Left lung (tissue), 10 donors: ENCODE data around the gene PKP4. TPM values are rescaled to one million over a fixed set of nuclear protein-coding genes. Genes with fewer than 3 reads are reported as not detected.

Source experiments
- ATAC-seq: fragments of 200-7000 bp; cut with Tn5 transposase; one replicate; pipeline ENCODE4 v1.9.1; 2020; ENCODE audit warnings: moderate library complexity
- DNase-seq, 4 donors: peaks; one replicate each; pipeline ENCODE4 v3.0.0-alpha.2; 2013 to 2020
- H3K27ac ChIP-seq, 2 donors: fragments of 200-600 bp; sonication (generic) in 1 of 2; one replicate each; pipeline versions ENCODE4 v1.5.0 to v1.8.0; 2020 to 2021
- H3K27me3 ChIP-seq, 2 donors: fragments of 200-600 bp; sonication (generic) in 1 of 2; one replicate each; pipeline versions ENCODE4 v1.5.0 to v1.8.0; 2020 to 2021
- H3K36me3 ChIP-seq, 2 donors: fragments of 200-600 bp; sonication (generic) in 1 of 2; one replicate each; pipeline versions ENCODE4 v1.5.0 to v1.8.0; 2020 to 2021
- H3K4me1 ChIP-seq, 2 donors: fragments of 200-600 bp; one replicate each; pipeline ENCODE4 v1.8.0; 2021
- H3K4me3 ChIP-seq, 2 donors: fragments of 200-600 bp; sonication (generic) in 1 of 2; one replicate each; pipeline versions ENCODE4 v1.5.0 to v1.8.0; 2020 to 2021; ENCODE audit warnings: mild to moderate bottlenecking in 1 of 2
- H3K9me3 ChIP-seq, 2 donors: fragments of 200-600 bp; sonication (generic) in 1 of 2; one replicate each; pipeline versions ENCODE4 v1.5.0 to v1.8.0; 2020 to 2021
- CTCF ChIP-seq, 2 donors: fragments of 200-600 bp; sonication (generic) in 1 of 2; IDR thresholded peaks; one replicate each; pipeline versions ENCODE4 v1.5.0 to v1.8.0; 2021; ENCODE audit warnings: antibody characterized with exemption in 2 of 2
- intact Hi-C, 2 donors: fragments of 100-400 bp; cut with DNase I; formaldehyde crosslinking; loops; one replicate each; pipeline versions ENCODE4 v1.11.2 to v1.14.2; 2022
- polyA plus RNA-seq, 6 donors: library from polyadenylated mRNA; unstranded; fragments of 120-200 nt; gene quantifications; one replicate each; pipeline ENCODE4 v1.2.1, GENCODE V29; 2013; ENCODE audit not compliant: insufficient read length in 6 of 6
- total RNA-seq, 2 donors: library from RNA; stranded (reverse); fragmentation: NEBNext Ultra II Directional; extraction: Animal tissue kit (Norgen Biotek cat#: 25700); gene quantifications; one replicate each; pipeline ENCODE4 v1.2.1, GENCODE V29; 2021
- donor health status: DM: no; HTN: yes; CAD: no.
- donor health status: DM: no; HTN: no; CAD: no.

The PKP4 gene
- total and polyA plus RNA-seq, 8 donors, result 48.3 to 129 (median 110) TPM

- no peak for DNase-seq
- no peak for ATAC-seq
- H3K36me3 ChIP-seq, result peaks cover 0 to 77% of the 10 kb centered on the region in 2 donors
- H3K27me3 ChIP-seq, result no peaks in the 10 kb centered on the region
- no peak overlapping the region for H3K27ac ChIP-seq
- H3K4me1 ChIP-seq, result peaks cover 0 to 3% of the 10 kb centered on the region in 2 donors
- TF ChIP-seq CTCF (IDR thresholded peaks at IDR 0.05), result no peak
- intact Hi-C loops, result no loop called here
- no peak overlapping the region for H3K4me3 ChIP-seq
- no peaks in the 10 kb centered on the region for H3K9me3 ChIP-seq
Observed at GRCh38 chr2:158670292-158670691, 213.5 kb downstream of the PKP4 start.

GRCh38 chr2:158671360-158672245 lies 214.9 kb downstream of the PKP4 start:
- Histone ChIP-seq H3K9me3 (no peaks in the 10 kb centered on the region), H3K36me3 (peaks cover 0 to 83% of the 10 kb centered on the region in 2 donors), H3K27ac (no peak overlapping the region), H3K27me3 (no peaks in the 10 kb centered on the region), H3K4me1 (no peaks in the 10 kb centered on the region), H3K4me3 (no peak overlapping the region)
- intact Hi-C loops, result no loop called here
- ATAC-seq, result no peak
- no peak for DNase-seq
- no peak for TF ChIP-seq CTCF (IDR thresholded peaks at IDR 0.05)

GRCh38 chr2:158676295-158676694 lies 219.5 kb downstream of the PKP4 start:
- no peak for ATAC-seq
- peaks cover 0 to 86% of the 10 kb centered on the region in 2 donors for H3K36me3 ChIP-seq

GRCh38 chr2:158676696-158677095 lies 219.9 kb downstream of the PKP4 start:
- no peaks in the 10 kb centered on the region for H3K9me3 ChIP-seq
- H3K4me3 ChIP-seq, result no peak overlapping the region
- H3K36me3 ChIP-seq, result peaks cover 0 to 86% of the 10 kb centered on the region in 2 donors
- DNase-seq, result no peak
- no peak for TF ChIP-seq CTCF (IDR thresholded peaks at IDR 0.05)
- no peak overlapping the region for H3K27ac ChIP-seq
- no peaks in the 10 kb centered on the region for H3K4me1 ChIP-seq
- ATAC-seq, result no peak
- intact Hi-C loops, result no loop called here
- H3K27me3 ChIP-seq, result no peaks in the 10 kb centered on the region

More at GRCh38 chr2:158676295-158676694, 219.5 kb downstream of the PKP4 start:
- no peak overlapping the region for H3K4me3 ChIP-seq
- H3K27ac ChIP-seq, result no peak overlapping the region
- intact Hi-C loops, result no loop called here
- DNase-seq, result no peak
- H3K4me1 ChIP-seq, result no peaks in the 10 kb centered on the region
- no peaks in the 10 kb centered on the region for H3K27me3 ChIP-seq
- H3K9me3 ChIP-seq, result no peaks in the 10 kb centered on the region
- no peak for TF ChIP-seq CTCF (IDR thresholded peaks at IDR 0.05)

- Histone ChIP-seq H3K9me3 (no peaks in the 10 kb centered on the region), H3K36me3 (peaks cover 0 to 85% of the 10 kb centered on the region in 2 donors), H3K27ac (no peak overlapping the region), H3K4me3 (no peak overlapping the region), H3K27me3 (no peaks in the 10 kb centered on the region), H3K4me1 (no peaks in the 10 kb centered on the region)
- DNase-seq (peak in 2 of 4 donors; percentile 46 to 64), ATAC-seq (no peak)
- intact Hi-C loops, result no loop called here
- TF ChIP-seq CTCF (IDR thresholded peaks at IDR 0.05), result no peak
Observed at GRCh38 chr2:158677542-158677941, 220.8 kb downstream of the PKP4 start.
